ENCODE measurements around the gene EXTL2. TPM values are rescaled to one million over a fixed set of nuclear protein-coding genes. Genes with fewer than 3 reads are reported as not detected.

Gene EXTL2
- total and polyA plus RNA-seq, 2 experiments from 2014 or later: 51.9 to 54.6 TPM

- H2AFZ ChIP-seq: no peak overlapping the region
- no peaks in the 10 kb centered on the region for H3F3A ChIP-seq (ENCODE audit: insufficient read depth)
- H3K9me3 ChIP-seq (ENCODE audit: low read depth): no peaks in the 10 kb centered on the region
- H3K27ac ChIP-seq: no peak overlapping the region
- H4K20me1 ChIP-seq (ENCODE audit: insufficient read depth): no peaks in the 10 kb centered on the region
- DNase-seq: no peak
- no peaks in the 10 kb centered on the region; the same call in none of the 2 replicates for H3K36me3 ChIP-seq (ENCODE audit: low read depth)
- H3K4me1 ChIP-seq (ENCODE audit: insufficient read depth): no peaks in the 10 kb centered on the region
- 93 to 95% methylated on average over 3 of the region's 3 CpGs for WGBS, 2 experiments (ENCODE audit: low coverage in 1 of 2, low lambda C conversion rate in 2 of 2, missing lambda C conversion rate in 2 of 2)
- H3K27me3 ChIP-seq (replicated peaks; ENCODE audit: insufficient read depth): no peaks in the 10 kb centered on the region
- H3K9ac ChIP-seq: no peak overlapping the region
- no peaks in the 10 kb centered on the region for H3K9me2 ChIP-seq (ENCODE audit: insufficient read depth)
- in situ Hi-C loops (cut with MboI): loop anchor here (5.0 to 25.0 kb wide), 2 partner anchors 418 to 1063 kb away; no protein-coding TSS in a partner anchor
- H3K4me2 ChIP-seq (ENCODE audit: unreplicated experiment): no peak overlapping the region
- H3K79me2 ChIP-seq (ENCODE audit: insufficient read depth): no peaks in the 10 kb centered on the region
- TF ChIP-seq EZH2phosphoT487 (IDR thresholded peaks at IDR 0.05; ENCODE audit: insufficient read depth, low read depth) (no peak), EZH2 (IDR thresholded peaks at IDR 0.05; ENCODE audit: insufficient read depth, poor library complexity, severe bottlenecking) (no peak)
- H3K4me3 ChIP-seq: no peak overlapping the region
Measured at GRCh38 chr1:100875228-100875627, 19.4 kb downstream of the EXTL2 start.

GRCh38 chr1:100874433-100874832 is 20.2 kb downstream of the EXTL2 start:
- Histone ChIP-seq H3K9ac (no peak overlapping the region), H2AFZ (no peak overlapping the region), H3K27me3 (replicated peaks; ENCODE audit: insufficient read depth) (no peaks in the 10 kb centered on the region), H3F3A (ENCODE audit: insufficient read depth) (no peaks in the 10 kb centered on the region), H3K4me3 (no peak overlapping the region), H3K27ac (no peak overlapping the region), H3K4me1 (ENCODE audit: insufficient read depth) (no peaks in the 10 kb centered on the region), H3K9me2 (ENCODE audit: insufficient read depth) (no peaks in the 10 kb centered on the region), H3K9me3 (ENCODE audit: low read depth) (no peaks in the 10 kb centered on the region), H3K79me2 (ENCODE audit: insufficient read depth) (no peaks in the 10 kb centered on the region), H3K4me2 (ENCODE audit: unreplicated experiment) (no peak overlapping the region), H4K20me1 (ENCODE audit: insufficient read depth) (no peaks in the 10 kb centered on the region), H3K36me3 (ENCODE audit: low read depth) (no peaks in the 10 kb centered on the region; the same call in none of the 2 replicates)
- TF ChIP-seq EZH2phosphoT487 (IDR thresholded peaks at IDR 0.05; ENCODE audit: insufficient read depth, low read depth): no peak
- TF ChIP-seq EZH2 (IDR thresholded peaks at IDR 0.05; ENCODE audit: insufficient read depth, poor library complexity, severe bottlenecking): no peak
- in situ Hi-C loops (cut with MboI): no loop called here
- 93 to 97% methylated on average over 2 of the region's 2 CpGs for WGBS, 2 experiments (ENCODE audit: low coverage in 1 of 2, low lambda C conversion rate in 2 of 2, missing lambda C conversion rate in 2 of 2)
- no peak for DNase-seq

GRCh38 chr1:100869996-100870395 is 24.6 kb downstream of the EXTL2 start:
- peaks cover 13% of the 10 kb centered on the region; the same call in 1 of the 2 replicates for H3F3A ChIP-seq (ENCODE audit: insufficient read depth)
- H2AFZ ChIP-seq: no peak overlapping the region
- no peak overlapping the region for H3K27ac ChIP-seq
- 72 to 83% methylated on average over 2 of the region's 2 CpGs for WGBS, 2 experiments (ENCODE audit: low coverage in 1 of 2, low lambda C conversion rate in 2 of 2, missing lambda C conversion rate in 2 of 2)
- H3K4me1 ChIP-seq (ENCODE audit: insufficient read depth): peaks cover 20% of the 10 kb centered on the region
- in situ Hi-C loops (cut with MboI): loop anchor here (10.0 kb wide), 1 partner anchor 265 kb away; no protein-coding TSS in a partner anchor
- H3K4me3 ChIP-seq: no peak overlapping the region
- no peaks in the 10 kb centered on the region for H3K9me2 ChIP-seq (ENCODE audit: insufficient read depth)
- H4K20me1 ChIP-seq (ENCODE audit: insufficient read depth): no peaks in the 10 kb centered on the region
- no peaks in the 10 kb centered on the region for H3K27me3 ChIP-seq (replicated peaks; ENCODE audit: insufficient read depth)
- no peaks in the 10 kb centered on the region for H3K36me3 ChIP-seq (ENCODE audit: low read depth)
- no peak overlapping the region for H3K4me2 ChIP-seq (ENCODE audit: unreplicated experiment)
- H3K79me2 ChIP-seq (ENCODE audit: insufficient read depth): no peaks in the 10 kb centered on the region
- TF ChIP-seq EZH2 (IDR thresholded peaks at IDR 0.05; ENCODE audit: insufficient read depth, poor library complexity, severe bottlenecking) (no peak), EZH2phosphoT487 (IDR thresholded peaks at IDR 0.05; ENCODE audit: insufficient read depth, low read depth) (no peak)
- no peak overlapping the region for H3K9ac ChIP-seq
- no peaks in the 10 kb centered on the region for H3K9me3 ChIP-seq (ENCODE audit: low read depth)
- no peak for DNase-seq

GRCh38 chr1:100868364-100868995 is 26.2 kb downstream of the EXTL2 start:
- Histone ChIP-seq H3K4me3 (peak overlapping the region; percentile 51), H3K27me3 (replicated peaks; ENCODE audit: insufficient read depth) (no peaks in the 10 kb centered on the region), H3K9ac (peak overlapping the region; percentile 48), H3F3A (ENCODE audit: insufficient read depth) (peaks cover 13% of the 10 kb centered on the region; the same call in 1 of the 2 replicates), H3K27ac (no peak overlapping the region), H3K36me3 (ENCODE audit: low read depth) (no peaks in the 10 kb centered on the region), H4K20me1 (ENCODE audit: insufficient read depth) (no peaks in the 10 kb centered on the region), H3K9me2 (ENCODE audit: insufficient read depth) (no peaks in the 10 kb centered on the region), H3K4me2 (ENCODE audit: unreplicated experiment) (peak overlapping the region; percentile 68), H3K9me3 (ENCODE audit: low read depth) (no peaks in the 10 kb centered on the region), H2AFZ (peak overlapping the region; percentile 89), H3K79me2 (ENCODE audit: insufficient read depth) (no peaks in the 10 kb centered on the region), H3K4me1 (ENCODE audit: insufficient read depth) (peaks cover 20% of the 10 kb centered on the region)
- TF ChIP-seq EZH2phosphoT487 (IDR thresholded peaks at IDR 0.05; ENCODE audit: insufficient read depth, low read depth): no peak
- no peak for TF ChIP-seq EZH2 (IDR thresholded peaks at IDR 0.05; ENCODE audit: insufficient read depth, poor library complexity, severe bottlenecking)
- in situ Hi-C loops (cut with MboI): loop anchor here (10.0 kb wide), 1 partner anchor 264 kb away; no protein-coding TSS in a partner anchor
- 1 to 4% methylated on average over 7 of the region's 7 CpGs for WGBS, 2 experiments (ENCODE audit: low coverage in 1 of 2, low lambda C conversion rate in 2 of 2, missing lambda C conversion rate in 2 of 2)
- DNase-seq: peak; percentile 65
